Gastroesophageal sphincter (tissue), 4 donors: ENCODE data around the gene USPL1. TPM values are rescaled to one million over a fixed set of nuclear protein-coding genes. Genes with fewer than 3 reads are reported as not detected.
"Not testable (repeated sequence)": the region's sequence is repeated elsewhere in the genome, so short reads cannot be mapped to it uniquely, and the experiment has no call there.

Source experiments
- ATAC-seq: fragments of 150-250 bp; one replicate; pipeline ENCODE4 v1.9.1; 2016; ENCODE audit warnings: mild to moderate bottlenecking, moderate library complexity
- H3K27ac ChIP-seq, 4 donors: fragments of 200-600 bp; sonication (generic) in 3 of 4; 1 replicate in 3 of 4; 2 replicates in 1 of 4; pipeline ENCODE4 v1.5.1; 2016 to 2019
- H3K27me3 ChIP-seq: fragments of 200-600 bp; sonication (generic); one replicate; pipeline ENCODE4 v1.5.1; 2019
- H3K36me3 ChIP-seq, 2 donors: fragments of 200-600 bp; sonication (generic); one replicate each; pipeline ENCODE4 v1.5.1; 2019; ENCODE audit warnings: control low read depth in 1 of 2
- H3K4me1 ChIP-seq, 3 donors: fragments of 200-600 bp; sonication (generic); 1 replicate in 2 of 3; 2 replicates in 1 of 3; pipeline ENCODE4 v1.5.1; 2016 to 2019; ENCODE audit warnings: control low read depth in 2 of 3
- H3K4me3 ChIP-seq, 2 donors: fragments of 200-600 bp; sonication (generic); one replicate each; pipeline ENCODE4 v1.5.1; 2019; ENCODE audit warnings: mild to moderate bottlenecking in 1 of 2, moderate library complexity in 1 of 2
- H3K9me3 ChIP-seq, 3 donors: fragments of 200-600 bp; sonication (generic); one replicate each; pipeline ENCODE4 v1.5.1; 2017 to 2019; ENCODE audit warnings: control low read depth in 2 of 3
- EP300 ChIP-seq: sonication (generic); formaldehyde crosslinking; IDR thresholded peaks from one replicate; pipeline ENCODE4 v1.6.1; 2017; ENCODE audit warnings: antibody characterized with exemption, mild to moderate bottlenecking
- POLR2A ChIP-seq, 2 donors: fragments of 450-650 bp; IDR thresholded peaks; one replicate each; pipeline ENCODE4 v1.6.1; 2017; ENCODE audit warnings: antibody characterized with exemption in 2 of 2, mild to moderate bottlenecking in 2 of 2, moderate library complexity in 1 of 2
- POLR2AphosphoS5 ChIP-seq: sonication (generic); formaldehyde crosslinking; IDR thresholded peaks from one replicate; pipeline ENCODE4 v1.6.1; 2017; ENCODE audit warnings: antibody characterized with exemption
- WGBS, 2 donors: methylation state at CpG; one replicate each; pipeline ENCODE4 v1.1.5; 2018; ENCODE audit warnings: low coverage in 1 of 2; 5-methylcytosine and 5-hydroxymethylcytosine counted together
- total RNA-seq, 4 donors: library from RNA; depleted of rRNA; stranded (reverse); fragments of >200 nt; gene quantifications; one replicate each; pipeline ENCODE4 v1.1.0, GENCODE V29; 2016
- TF ChIP-seq, protein P1 (sequence below), 4 experiments: fragments of 200-600 bp in 2 of 4; fragments of 450-650 bp in 2 of 4; sonication (generic) in 1 of 4; IDR thresholded peaks; one replicate each; pipeline ENCODE4 v1.5.1; 2017 to 2019; ENCODE audit warnings: antibody characterized with exemption in 4 of 4, mild to moderate bottlenecking in 2 of 4, moderate library complexity in 2 of 4

The USPL1 gene
- total RNA-seq, 4 donors from 2014 or later = 17.3 to 30.2 (median 23.5) TPM

DNA sequence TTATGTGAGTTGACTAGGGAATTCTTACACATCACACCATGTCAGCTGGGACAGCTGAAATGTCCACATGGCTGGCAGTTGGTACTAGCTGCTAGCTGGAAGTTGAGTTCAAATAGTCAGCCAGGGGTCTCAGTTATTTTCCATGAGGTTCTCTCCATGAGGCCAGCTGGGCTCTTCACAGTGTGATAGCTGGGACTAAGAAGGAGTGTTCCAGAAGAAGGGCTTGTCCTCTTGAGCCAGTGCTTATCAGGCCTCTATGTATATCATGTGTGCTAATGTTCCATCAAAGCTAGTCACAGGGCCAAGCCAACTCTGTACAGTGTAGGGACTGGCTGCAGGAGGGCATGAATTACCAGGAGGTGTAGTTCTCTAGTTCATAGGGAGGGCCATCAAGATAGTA, 11.8 kb downstream of the USPL1 start:
- no peak for ATAC-seq
- Histone ChIP-seq H3K4me3 (no peak overlapping the region), H3K36me3 (peaks cover 0 to 64% of the 10 kb centered on the region in 2 donors), H3K27ac (no peak overlapping the region), H3K4me1 (peaks cover 0 to 49% (median 0%) of the 10 kb centered on the region in 3 donors), H3K9me3 (no peaks in the 10 kb centered on the region), H3K27me3 (no peaks in the 10 kb centered on the region)
- TF ChIP-seq POLR2A (IDR thresholded peaks at IDR 0.05) = no peak
- no peak for TF ChIP-seq EP300
- TF ChIP-seq, protein P1, sequence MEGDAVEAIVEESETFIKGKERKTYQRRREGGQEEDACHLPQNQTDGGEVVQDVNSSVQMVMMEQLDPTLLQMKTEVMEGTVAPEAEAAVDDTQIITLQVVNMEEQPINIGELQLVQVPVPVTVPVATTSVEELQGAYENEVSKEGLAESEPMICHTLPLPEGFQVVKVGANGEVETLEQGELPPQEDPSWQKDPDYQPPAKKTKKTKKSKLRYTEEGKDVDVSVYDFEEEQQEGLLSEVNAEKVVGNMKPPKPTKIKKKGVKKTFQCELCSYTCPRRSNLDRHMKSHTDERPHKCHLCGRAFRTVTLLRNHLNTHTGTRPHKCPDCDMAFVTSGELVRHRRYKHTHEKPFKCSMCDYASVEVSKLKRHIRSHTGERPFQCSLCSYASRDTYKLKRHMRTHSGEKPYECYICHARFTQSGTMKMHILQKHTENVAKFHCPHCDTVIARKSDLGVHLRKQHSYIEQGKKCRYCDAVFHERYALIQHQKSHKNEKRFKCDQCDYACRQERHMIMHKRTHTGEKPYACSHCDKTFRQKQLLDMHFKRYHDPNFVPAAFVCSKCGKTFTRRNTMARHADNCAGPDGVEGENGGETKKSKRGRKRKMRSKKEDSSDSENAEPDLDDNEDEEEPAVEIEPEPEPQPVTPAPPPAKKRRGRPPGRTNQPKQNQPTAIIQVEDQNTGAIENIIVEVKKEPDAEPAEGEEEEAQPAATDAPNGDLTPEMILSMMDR (IDR thresholded peaks at IDR 0.05) = no peak
- TF ChIP-seq POLR2AphosphoS5 = no peak

DNA sequence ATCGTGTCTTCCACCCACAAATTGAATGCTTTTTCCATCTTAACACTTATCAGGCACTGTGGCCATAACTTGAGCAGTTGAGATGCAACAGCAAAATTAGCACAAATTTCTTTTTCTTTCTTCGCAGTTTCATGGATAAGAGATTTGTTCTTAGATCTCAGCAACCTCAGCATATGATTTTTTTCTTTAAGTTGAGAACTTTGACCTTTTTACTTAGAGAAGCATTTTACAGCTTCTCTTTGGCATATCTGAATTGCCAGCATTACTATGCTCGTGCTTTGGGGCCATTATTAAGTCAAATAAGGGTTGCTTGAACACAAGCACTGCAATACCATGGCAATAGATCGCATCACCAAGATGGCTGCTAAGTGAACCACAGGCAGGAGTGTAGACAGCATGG, 16.1 kb downstream of the USPL1 start:
- Histone ChIP-seq H3K27ac (no peak overlapping the region), H3K4me1 (peaks cover 0 to 63% (median 0%) of the 10 kb centered on the region in 3 donors), H3K9me3 (no peaks in the 10 kb centered on the region), H3K4me3 (no peak overlapping the region), H3K27me3 (no peaks in the 10 kb centered on the region), H3K36me3 (peaks cover 0 to 62% of the 10 kb centered on the region in 2 donors)
- TF ChIP-seq POLR2AphosphoS5 (no peak), POLR2A (IDR thresholded peaks at IDR 0.05) (no peak), EP300 (no peak)
- TF ChIP-seq, protein P1 (IDR thresholded peaks at IDR 0.05) = no peak
- no peak for ATAC-seq
- WGBS, 2 donors = 94 to 98% methylated on average over 4 of the region's 4 CpGs

DNA sequence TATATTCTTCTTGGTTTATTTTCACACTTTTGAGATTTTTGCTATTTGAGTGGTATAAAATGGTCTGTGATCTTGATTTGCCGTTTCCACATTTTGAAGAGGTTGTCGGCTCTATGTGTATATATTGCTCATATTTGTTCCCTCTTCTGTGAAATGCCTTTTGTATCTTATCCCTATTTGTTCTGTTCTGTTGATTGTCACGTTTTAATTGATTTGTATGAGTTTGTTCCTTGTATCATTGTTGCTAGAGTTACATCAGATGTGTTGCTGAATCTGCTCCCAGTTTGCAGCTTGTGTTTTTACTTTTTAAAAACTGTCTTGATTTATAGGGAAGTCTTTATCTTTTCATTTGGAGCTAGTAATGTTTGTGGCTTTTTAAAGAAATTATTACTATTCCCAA, 17.1 kb downstream of the USPL1 start:
- H3K27ac ChIP-seq = no peak overlapping the region
- 73 to 77% methylated on average over 3 of the region's 3 CpGs for WGBS, 2 donors

DNA sequence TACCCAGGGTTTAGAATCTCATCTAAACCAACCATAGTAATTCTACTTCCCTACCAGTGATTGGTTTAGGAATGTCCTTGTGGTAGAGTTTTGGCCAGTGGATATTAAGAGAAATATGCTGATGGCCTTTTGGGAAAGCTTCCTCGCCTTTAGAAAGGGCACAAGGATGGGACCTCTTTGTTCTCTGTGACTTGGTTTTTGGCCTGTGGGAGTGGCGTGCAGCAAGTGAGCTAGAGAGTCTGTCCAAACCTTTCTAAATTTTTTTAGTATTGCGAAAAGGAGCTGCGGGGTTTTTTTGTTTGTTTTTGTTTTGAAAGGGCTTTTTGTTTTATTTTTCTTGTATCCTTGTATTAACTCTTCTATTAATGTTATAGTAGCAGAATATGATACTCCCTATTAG, 20.6 kb downstream of the USPL1 start:
- 84% methylated on average over 4 of the region's 4 CpGs for WGBS, 2 donors
- Histone ChIP-seq H3K4me1 (peaks cover 0 to 47% (median 0%) of the 10 kb centered on the region in 3 donors), H3K4me3 (no peak overlapping the region), H3K27ac (no peak overlapping the region), H3K9me3 (no peaks in the 10 kb centered on the region), H3K36me3 (peaks cover 5 to 51% of the 10 kb centered on the region in 2 donors), H3K27me3 (no peaks in the 10 kb centered on the region)
- ATAC-seq = no peak
- TF ChIP-seq POLR2AphosphoS5 = no peak
- no peak for TF ChIP-seq POLR2A (IDR thresholded peaks at IDR 0.05)
- TF ChIP-seq, protein P1 (IDR thresholded peaks at IDR 0.05) = no peak
- TF ChIP-seq EP300 = no peak

More for the DNA sequence above, 17.1 kb downstream of the USPL1 start:
- TF ChIP-seq EP300 = no peak
- no peak for TF ChIP-seq POLR2AphosphoS5
- no peak for TF ChIP-seq POLR2A (IDR thresholded peaks at IDR 0.05)
- TF ChIP-seq, protein P1 (IDR thresholded peaks at IDR 0.05) = no peak
- H3K4me1 ChIP-seq = peaks cover 0 to 56% (median 0%) of the 10 kb centered on the region in 3 donors
- H3K9me3 ChIP-seq = no peaks in the 10 kb centered on the region
- no peak overlapping the region for H3K4me3 ChIP-seq
- no peak for ATAC-seq
- no peaks in the 10 kb centered on the region for H3K27me3 ChIP-seq
- peaks cover 0 to 56% of the 10 kb centered on the region in 2 donors for H3K36me3 ChIP-seq

DNA sequence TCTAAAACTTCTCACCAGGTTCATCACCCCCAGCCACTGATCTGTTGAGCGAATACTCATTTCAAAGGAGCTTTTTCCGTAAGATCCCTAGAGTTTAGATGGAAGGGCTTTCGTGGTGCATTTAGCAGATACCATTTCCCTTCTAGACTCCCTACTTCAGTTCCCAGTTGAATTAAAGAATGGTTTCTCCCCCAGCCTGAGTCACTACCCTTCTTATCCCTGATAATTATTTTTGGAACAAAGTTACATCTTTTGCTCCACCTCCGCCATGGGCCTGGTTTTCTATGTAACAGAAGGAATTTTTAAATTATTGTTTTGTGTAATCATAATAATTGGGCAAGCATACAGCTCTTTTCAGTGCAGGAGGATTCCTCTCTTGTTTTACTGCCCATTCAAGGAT, 22.0 kb downstream of the USPL1 start:
- Histone ChIP-seq H3K36me3 (peaks cover 12 to 51% of the 10 kb centered on the region in 2 donors), H3K27ac (no peak overlapping the region), H3K27me3 (no peaks in the 10 kb centered on the region), H3K4me3 (no peak overlapping the region), H3K9me3 (no peaks in the 10 kb centered on the region), H3K4me1 (peaks cover 0 to 51% (median 0%) of the 10 kb centered on the region in 3 donors)
- WGBS, 2 donors = 78 to 90% methylated on average over 4 of the region's 4 CpGs
- TF ChIP-seq POLR2A (IDR thresholded peaks at IDR 0.05) = no peak
- TF ChIP-seq POLR2AphosphoS5 = no peak
- no peak for TF ChIP-seq EP300
- TF ChIP-seq, protein P1 (IDR thresholded peaks at IDR 0.05) = no peak
- ATAC-seq = no peak

DNA sequence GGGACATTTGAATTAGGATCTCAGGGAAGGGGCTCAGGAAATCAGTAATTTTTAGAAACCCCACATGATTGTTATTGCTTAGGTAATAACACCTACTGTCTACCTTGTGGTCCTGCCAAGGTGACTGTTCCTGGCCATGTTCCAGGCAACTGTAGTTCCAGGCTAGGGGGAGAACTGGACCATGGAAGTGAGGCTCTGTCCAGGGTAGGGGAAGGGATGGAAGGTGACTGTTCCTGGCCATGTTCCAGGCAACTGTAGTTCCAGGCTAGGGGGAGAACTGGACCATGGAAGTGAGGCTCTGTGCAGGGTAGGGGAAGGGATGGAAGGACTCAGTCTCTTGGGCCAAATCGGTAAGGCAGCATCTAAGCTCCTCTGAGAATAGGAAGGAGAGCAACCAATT, 23.5 kb downstream of the USPL1 start:
- H3K27ac ChIP-seq, H3K4me3 ChIP-seq, H3K27me3 ChIP-seq, ATAC-seq, H3K9me3 ChIP-seq: not testable (repeated sequence)
- 100% methylated on average over 1 of the region's 1 CpG for WGBS, 2 donors
- Histone ChIP-seq H3K36me3 (peaks cover 12 to 52% of the 10 kb centered on the region in 2 donors), H3K4me1 (peaks cover 0 to 51% (median 5%) of the 10 kb centered on the region in 3 donors)
